IMR-90 (cell line): ENCODE data around the gene HPSE2.

Experiments
- BHLHE40 ChIP-seq: fragments of 150-350 bp; IDR thresholded peaks from 2 replicates; pipeline ENCODE4 v1.6.1; 2016; ENCODE audit warnings: mild to moderate bottlenecking, low read depth, low read length
- FOS ChIP-seq: fragments of 150-350 bp; IDR thresholded peaks from 2 replicates; pipeline ENCODE4 v1.6.1; 2016; ENCODE audit warnings: low read depth, low read length
- MAFK ChIP-seq: IDR thresholded peaks from 2 replicates; pipeline ENCODE4 v1.6.1; 2012; ENCODE audit warnings: low read depth, low read length, improper control_type of control experiment
- MAZ ChIP-seq: IDR thresholded peaks from 2 replicates; pipeline ENCODE4 v1.6.1; 2012; ENCODE audit warnings: low read depth, mild to moderate bottlenecking, low read length, improper control_type of control experiment, moderate library complexity, borderline replicate concordance
- MXI1 ChIP-seq: IDR thresholded peaks from 2 replicates; pipeline ENCODE4 v1.6.1; 2012; ENCODE audit warnings: low read depth, mild to moderate bottlenecking, low read length, moderate library complexity, borderline replicate concordance
- NFE2L2 ChIP-seq: fragments of 150-350 bp; IDR thresholded peaks from 2 replicates; pipeline ENCODE4 v1.6.1; 2016; ENCODE audit warnings: low read depth, mild to moderate bottlenecking, low read length
- POLR2A ChIP-seq: IDR thresholded peaks from 2 replicates; pipeline ENCODE4 v1.6.1; 2012; ENCODE audit warnings: mild to moderate bottlenecking, low read depth, low read length
- RAD21 ChIP-seq: IDR thresholded peaks from 2 replicates; pipeline ENCODE4 v1.6.1; 2012; ENCODE audit warnings: low read length, improper control_type of control experiment
- SMC3 ChIP-seq: fragments of 150-350 bp; IDR thresholded peaks from 2 replicates; pipeline ENCODE4 v1.6.1; 2016; ENCODE audit warnings: low read depth, mild to moderate bottlenecking, antibody characterized with exemption, low read length, moderate library complexity
- TF ChIP-seq, protein P1 (sequence below): conservative IDR thresholded peaks from 2 replicates; pipeline ENCODE4 v1.5.1; 2012; ENCODE audit warnings: mild to moderate bottlenecking, low read depth, low read length, improper control_type of control experiment
- TF ChIP-seq, protein P2 (sequence below): fragments of 150-350 bp; IDR thresholded peaks from 2 replicates; pipeline ENCODE4 v1.6.1; 2017; ENCODE audit warnings: mild to moderate bottlenecking, antibody characterized with exemption, low read length, low read depth
- TF ChIP-seq, protein P3 (sequence below): fragments of 150-350 bp; IDR thresholded peaks from 2 replicates; pipeline ENCODE4 v1.6.1; 2016; ENCODE audit warnings: low read depth, mild to moderate bottlenecking, low read length, moderate library complexity, borderline replicate concordance

DNA sequence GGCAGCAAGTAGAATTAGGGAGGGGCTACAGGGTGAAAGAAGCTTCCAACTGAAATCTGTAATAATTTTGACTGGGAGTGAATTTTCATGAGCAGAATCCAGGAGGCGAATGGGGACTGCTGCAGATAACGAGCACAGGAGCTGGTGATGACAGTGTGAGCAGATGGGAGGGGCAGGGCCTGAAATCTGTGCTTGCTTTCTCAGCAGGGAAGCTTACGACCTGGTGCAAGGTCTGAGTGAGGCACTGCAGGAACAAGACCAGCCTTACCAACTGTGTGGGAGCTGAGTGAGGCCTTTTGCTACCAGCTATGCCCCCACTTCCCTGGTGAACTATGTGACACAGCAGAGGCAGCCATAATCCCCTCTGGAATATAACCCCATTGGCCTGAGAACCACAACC, 109.8 kb downstream of the HPSE2 start:
- TF ChIP-seq, protein P1, sequence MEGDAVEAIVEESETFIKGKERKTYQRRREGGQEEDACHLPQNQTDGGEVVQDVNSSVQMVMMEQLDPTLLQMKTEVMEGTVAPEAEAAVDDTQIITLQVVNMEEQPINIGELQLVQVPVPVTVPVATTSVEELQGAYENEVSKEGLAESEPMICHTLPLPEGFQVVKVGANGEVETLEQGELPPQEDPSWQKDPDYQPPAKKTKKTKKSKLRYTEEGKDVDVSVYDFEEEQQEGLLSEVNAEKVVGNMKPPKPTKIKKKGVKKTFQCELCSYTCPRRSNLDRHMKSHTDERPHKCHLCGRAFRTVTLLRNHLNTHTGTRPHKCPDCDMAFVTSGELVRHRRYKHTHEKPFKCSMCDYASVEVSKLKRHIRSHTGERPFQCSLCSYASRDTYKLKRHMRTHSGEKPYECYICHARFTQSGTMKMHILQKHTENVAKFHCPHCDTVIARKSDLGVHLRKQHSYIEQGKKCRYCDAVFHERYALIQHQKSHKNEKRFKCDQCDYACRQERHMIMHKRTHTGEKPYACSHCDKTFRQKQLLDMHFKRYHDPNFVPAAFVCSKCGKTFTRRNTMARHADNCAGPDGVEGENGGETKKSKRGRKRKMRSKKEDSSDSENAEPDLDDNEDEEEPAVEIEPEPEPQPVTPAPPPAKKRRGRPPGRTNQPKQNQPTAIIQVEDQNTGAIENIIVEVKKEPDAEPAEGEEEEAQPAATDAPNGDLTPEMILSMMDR = no peak
- TF ChIP-seq POLR2A (no peak), BHLHE40 (no peak), RAD21 (no peak), FOS (no peak), NFE2L2 (no peak), SMC3 (no peak), MAFK (no peak), MAZ (no peak), MXI1 (no peak)
- TF ChIP-seq, protein P2, sequence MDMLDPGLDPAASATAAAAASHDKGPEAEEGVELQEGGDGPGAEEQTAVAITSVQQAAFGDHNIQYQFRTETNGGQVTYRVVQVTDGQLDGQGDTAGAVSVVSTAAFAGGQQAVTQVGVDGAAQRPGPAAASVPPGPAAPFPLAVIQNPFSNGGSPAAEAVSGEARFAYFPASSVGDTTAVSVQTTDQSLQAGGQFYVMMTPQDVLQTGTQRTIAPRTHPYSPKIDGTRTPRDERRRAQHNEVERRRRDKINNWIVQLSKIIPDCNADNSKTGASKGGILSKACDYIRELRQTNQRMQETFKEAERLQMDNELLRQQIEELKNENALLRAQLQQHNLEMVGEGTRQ = no peak
- TF ChIP-seq, protein P3, sequence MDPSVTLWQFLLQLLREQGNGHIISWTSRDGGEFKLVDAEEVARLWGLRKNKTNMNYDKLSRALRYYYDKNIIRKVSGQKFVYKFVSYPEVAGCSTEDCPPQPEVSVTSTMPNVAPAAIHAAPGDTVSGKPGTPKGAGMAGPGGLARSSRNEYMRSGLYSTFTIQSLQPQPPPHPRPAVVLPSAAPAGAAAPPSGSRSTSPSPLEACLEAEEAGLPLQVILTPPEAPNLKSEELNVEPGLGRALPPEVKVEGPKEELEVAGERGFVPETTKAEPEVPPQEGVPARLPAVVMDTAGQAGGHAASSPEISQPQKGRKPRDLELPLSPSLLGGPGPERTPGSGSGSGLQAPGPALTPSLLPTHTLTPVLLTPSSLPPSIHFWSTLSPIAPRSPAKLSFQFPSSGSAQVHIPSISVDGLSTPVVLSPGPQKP = no peak
